GM18951 (cell line): ENCODE data around the gene ANK3.

ENCODE experiments used
- POLR2A ChIP-seq: IDR thresholded peaks from 4 replicates; pipeline ENCODE4 v1.6.1; 2011; ENCODE audit warnings: mild to moderate bottlenecking; ENCODE audit not compliant: insufficient read length, insufficient read depth; ENCODE audit errors: extremely low read depth
- in situ Hi-C: fragments of 300-500 bp; cut with MboI; formaldehyde crosslinking; loops from one replicate; pipeline ENCODE4 v1.12.0; 2022; ENCODE audit warnings: low sequenced_read_pairs, mixed read lengths, inconsistent platforms; ENCODE audit not compliant: unreplicated experiment

ANK3 gene

DNA sequence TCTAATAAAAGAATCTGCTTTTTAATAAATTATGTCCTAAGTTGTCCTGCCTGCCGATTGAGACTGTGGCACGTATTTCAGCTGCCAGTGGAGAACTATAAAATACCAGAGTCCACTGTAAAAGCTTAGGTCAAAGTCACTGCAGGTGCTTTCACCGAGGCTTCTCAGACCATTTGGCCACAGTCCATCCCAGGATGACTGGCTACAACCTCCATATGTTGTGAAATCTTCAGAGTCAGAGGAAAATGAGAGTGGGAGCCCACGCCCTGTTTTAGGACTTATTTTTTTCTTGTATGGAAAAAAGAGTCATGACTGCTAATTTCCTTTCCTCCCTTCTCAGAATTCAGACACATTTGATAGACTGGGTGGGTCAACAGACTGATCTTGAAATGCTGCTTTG is 182.9 kb downstream of the ANK3 start:
- TF ChIP-seq POLR2A: no peak
- in situ Hi-C loops: loop anchor here (10.0 to 25.0 kb wide), 2 partner anchors 102 to 544 kb away; no protein-coding TSS in a partner anchor

DNA sequence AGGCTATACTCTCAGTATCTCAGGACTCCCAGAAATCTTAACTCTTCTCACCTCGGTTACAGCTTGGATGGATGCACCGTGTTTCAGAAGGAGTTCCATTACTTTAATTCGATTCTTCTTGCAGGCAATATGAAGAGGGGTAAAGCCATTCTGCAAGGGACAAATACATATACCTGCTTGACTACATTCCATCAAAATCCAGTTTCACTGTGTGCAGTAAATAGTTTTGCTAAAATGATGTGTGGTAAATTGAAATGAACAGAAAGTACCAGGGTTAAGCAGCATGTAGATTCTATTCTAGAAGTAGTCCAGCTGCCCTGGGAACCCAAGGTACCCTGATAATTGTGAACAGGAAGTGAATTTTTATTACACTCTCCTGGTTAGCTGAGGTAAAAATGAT is 183.9 kb downstream of the ANK3 start:
- TF ChIP-seq POLR2A: no peak
- in situ Hi-C loops: loop anchor here (10.0 to 25.0 kb wide), 2 partner anchors 101 to 543 kb away; no protein-coding TSS in a partner anchor

DNA sequence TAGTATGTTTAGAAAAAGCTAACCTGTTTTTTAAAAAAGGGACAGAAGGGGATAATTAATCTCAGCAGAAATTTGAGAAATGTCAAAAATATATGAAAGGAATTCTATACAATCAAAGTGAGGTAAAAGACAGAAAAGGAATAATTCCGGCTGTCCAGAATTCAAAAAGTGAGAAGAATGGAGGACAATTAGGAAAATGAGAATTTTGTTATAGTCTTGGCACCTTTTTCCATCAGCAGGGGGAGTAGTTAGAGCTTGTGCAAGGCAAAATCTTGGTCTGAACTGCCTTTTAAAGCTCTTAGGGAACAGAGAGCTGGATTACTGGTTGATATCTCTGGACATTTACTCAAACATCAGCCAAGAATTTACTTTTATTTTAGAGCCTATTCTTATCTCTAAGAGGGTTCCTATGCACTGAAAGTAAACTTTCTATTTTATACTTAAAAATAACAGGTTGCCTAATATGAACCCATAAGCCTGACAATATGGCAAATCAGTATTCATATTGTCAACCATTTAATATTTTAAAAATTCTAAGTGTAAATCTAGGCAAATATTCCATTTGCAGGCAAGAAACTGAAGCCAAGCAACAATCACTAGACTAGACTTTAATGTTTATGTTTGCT is 185.6 kb downstream of the ANK3 start:
- TF ChIP-seq POLR2A: no peak
- in situ Hi-C loops: loop anchor here (10.0 to 25.0 kb wide), 2 partner anchors 99 to 542 kb away; no protein-coding TSS in a partner anchor

DNA sequence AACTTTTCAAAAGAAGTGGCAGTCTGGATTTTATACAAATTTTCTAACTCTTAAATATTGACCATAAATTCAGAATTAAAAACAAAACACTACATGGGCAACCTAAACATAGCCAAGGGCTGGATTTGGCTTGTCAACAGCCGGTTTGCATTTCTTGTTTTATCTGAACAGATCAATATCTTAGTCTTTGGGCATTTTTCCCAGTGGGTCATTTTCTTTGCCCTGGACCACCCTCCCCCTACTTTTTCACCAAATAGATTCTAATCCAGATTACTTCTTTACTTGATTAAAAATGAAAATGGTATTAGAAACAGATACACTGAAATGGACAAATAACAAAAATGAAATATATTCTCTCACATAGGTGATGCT is 189.0 kb downstream of the ANK3 start:
- TF ChIP-seq POLR2A: no peak
- in situ Hi-C loops: loop anchor here (10.0 to 25.0 kb wide), 2 partner anchors 96 to 538 kb away; no protein-coding TSS in a partner anchor

- TF ChIP-seq POLR2A: no peak
- in situ Hi-C loops: loop anchor here (10.0 to 25.0 kb wide), 2 partner anchors 95 to 538 kb away; no protein-coding TSS in a partner anchor
These were observed 189.5 kb downstream of the ANK3 start for GRCh38 chr10:60200012-60200681.

- no peak for TF ChIP-seq POLR2A
- in situ Hi-C loops: no loop called here
These were observed 192.5 kb downstream of the ANK3 start for GRCh38 chr10:60197206-60197605.

GRCh38 chr10:60194421-60194820 is 195.3 kb downstream of the ANK3 start:
- in situ Hi-C loops: no loop called here
- no peak for TF ChIP-seq POLR2A

- in situ Hi-C loops: no loop called here
- no peak for TF ChIP-seq POLR2A
These were observed 196.7 kb downstream of the ANK3 start for GRCh38 chr10:60192946-60193345.

DNA sequence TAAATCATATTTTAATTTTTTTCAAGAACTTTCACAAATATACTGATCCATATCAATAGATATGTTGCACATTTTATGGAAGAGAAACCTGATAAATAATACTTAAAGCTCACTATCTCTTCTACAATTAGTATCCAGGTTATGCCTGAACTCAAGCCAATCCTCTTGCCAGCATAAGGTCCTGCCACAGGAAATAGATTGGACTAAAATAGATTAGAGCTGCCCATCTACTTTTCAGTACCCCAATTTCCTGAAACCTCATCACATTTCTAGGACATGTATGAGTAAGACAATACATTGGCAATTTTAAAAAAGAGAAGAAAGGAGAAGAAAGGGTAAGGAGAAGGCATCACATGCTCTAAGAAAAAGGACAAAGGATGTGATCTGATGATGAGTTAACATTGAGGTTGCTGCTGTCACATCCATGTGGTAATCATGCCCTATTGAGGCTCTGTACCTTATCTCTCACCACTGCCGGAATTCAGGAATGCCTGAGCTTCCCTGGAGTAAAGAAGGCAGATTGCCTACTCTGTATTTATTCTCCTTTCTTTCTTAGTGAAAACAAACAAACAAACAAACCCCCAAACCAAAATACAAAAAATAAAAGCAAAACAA is 199.7 kb downstream of the ANK3 start:
- in situ Hi-C loops: no loop called here

GRCh38 chr10:60188548-60188947 is 201.1 kb downstream of the ANK3 start:
- in situ Hi-C loops: no loop called here
- TF ChIP-seq POLR2A: no peak

More for the DNA sequence above, 199.7 kb downstream of the ANK3 start:
- TF ChIP-seq POLR2A: no peak

DNA sequence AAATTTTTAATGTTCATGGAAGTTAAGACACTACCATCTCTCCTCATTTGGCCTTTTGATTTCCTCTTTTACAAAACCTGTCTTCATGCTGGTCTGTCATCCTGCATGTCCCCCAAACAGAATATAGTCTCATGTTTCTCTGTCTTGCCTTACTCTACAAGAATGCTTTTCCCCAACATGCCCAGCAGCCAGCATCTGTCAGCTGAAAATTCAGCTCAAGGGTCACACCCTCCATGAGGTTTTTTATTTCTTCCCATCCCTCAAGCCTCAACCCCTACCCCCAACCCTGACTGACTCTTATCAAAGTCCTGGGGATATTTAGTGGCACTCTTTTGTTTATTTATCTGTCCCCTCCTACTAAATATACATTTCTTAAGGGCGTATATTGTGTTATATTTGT is 202.0 kb downstream of the ANK3 start:
- no peak for TF ChIP-seq POLR2A
- in situ Hi-C loops: no loop called here

DNA sequence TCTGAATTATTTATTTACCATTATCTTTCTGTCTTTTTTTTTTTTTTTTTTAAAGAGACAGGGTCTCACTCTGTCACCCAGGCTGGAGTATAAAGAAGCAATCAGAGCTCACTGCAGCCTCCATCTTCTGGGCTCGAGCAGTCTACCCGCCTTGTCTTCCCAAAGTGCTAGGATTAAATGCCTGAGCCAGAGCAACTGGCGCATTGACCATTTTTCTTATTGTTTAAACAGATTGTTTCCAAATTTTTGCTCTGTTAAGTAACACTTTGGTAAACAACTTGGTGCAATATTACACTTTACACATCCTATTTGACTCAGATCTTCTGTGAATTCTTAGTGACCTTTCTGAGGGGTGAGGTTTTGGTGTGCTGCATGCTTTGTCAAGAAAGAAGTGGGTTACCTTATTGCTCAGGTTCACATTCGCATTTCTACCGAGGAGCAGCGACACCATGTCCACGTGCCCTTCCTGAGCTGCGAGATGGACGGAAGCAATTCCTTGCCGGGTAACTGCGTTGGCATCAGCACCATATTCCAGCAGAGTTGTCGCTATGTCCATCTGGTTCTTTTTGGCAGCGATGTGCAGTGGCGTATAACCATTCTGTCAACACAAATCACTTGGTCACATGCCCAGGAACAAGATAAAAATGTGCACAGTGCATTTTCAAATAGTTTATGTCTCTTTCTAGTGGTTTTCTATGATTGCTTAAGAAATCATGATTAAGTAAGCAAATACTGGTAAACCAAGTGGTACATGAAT is 203.2 kb downstream of the ANK3 start:
- TF ChIP-seq POLR2A: no peak
- in situ Hi-C loops: no loop called here

GRCh38 chr10:60185421-60185820 is 204.3 kb downstream of the ANK3 start:
- TF ChIP-seq POLR2A: no peak
- in situ Hi-C loops: no loop called here

- in situ Hi-C loops: no loop called here
- TF ChIP-seq POLR2A: no peak
These were observed 207.0 kb downstream of the ANK3 start for GRCh38 chr10:60182691-60183090.
